Activated CD4-positive, alpha-beta T cell treated with anti-CD3 and anti-CD28 coated beads, Interleukin-2, amount 10 ng/mL, durations not matched to agents 7 days and 5 days (primary cell): ENCODE results near the gene SRGAP2. TPM values are rescaled to one million over a fixed set of nuclear protein-coding genes. Genes with fewer than 3 reads are reported as not detected.
"Not testable (repeated sequence)": the region's sequence is repeated elsewhere in the genome, so short reads cannot be mapped to it uniquely, and the experiment has no call there.

Experiments used
- CTCF ChIA-PET: fragments of 350-600 bp; sonication (Branson Sonifier 250); formaldehyde crosslinking; loops from one replicate; lab custom pipeline; 2021; ENCODE audit warnings: antibody characterized with exemption; lab: Charles Lee
- POLR2A ChIA-PET: fragments of 350-600 bp; sonication (Branson Sonifier 250); formaldehyde crosslinking; loops from one replicate; lab custom pipeline; 2021; ENCODE audit warnings: antibody characterized with exemption; lab: Charles Lee
- DNase-seq: peaks from one replicate; pipeline ENCODE4 v3.0.0-alpha.2; 2020
- H3K27ac Mint-ChIP-seq: one replicate; pipeline ENCODE4 v1.8.0; 2021; ENCODE audit warnings: mild to moderate bottlenecking, moderate library complexity, mixed read lengths
- H3K27me3 Mint-ChIP-seq: one replicate; pipeline ENCODE4 v1.8.0; 2021; ENCODE audit warnings: mixed read lengths
- H3K36me3 Mint-ChIP-seq: one replicate; pipeline ENCODE4 v1.8.0; 2021; ENCODE audit warnings: low read depth, mixed read lengths
- H3K4me1 Mint-ChIP-seq: one replicate; pipeline ENCODE4 v1.8.0; 2021; ENCODE audit warnings: mixed read lengths
- H3K4me3 Mint-ChIP-seq: one replicate; pipeline ENCODE4 v1.8.0; 2021; ENCODE audit warnings: mild to moderate bottlenecking, moderate library complexity, mixed read lengths
- H3K9me3 Mint-ChIP-seq: one replicate; pipeline ENCODE4 v1.8.0; 2021; ENCODE audit warnings: mixed read lengths
- total RNA-seq, 2 experiments: library from RNA; stranded (reverse); gene quantifications; one replicate each; pipeline ENCODE4 v1.2.3, GENCODE V29; 2021

SRGAP2 gene
- total RNA-seq, 2 experiments from 2014 or later: 80.9 to 92.4 TPM

DNA sequence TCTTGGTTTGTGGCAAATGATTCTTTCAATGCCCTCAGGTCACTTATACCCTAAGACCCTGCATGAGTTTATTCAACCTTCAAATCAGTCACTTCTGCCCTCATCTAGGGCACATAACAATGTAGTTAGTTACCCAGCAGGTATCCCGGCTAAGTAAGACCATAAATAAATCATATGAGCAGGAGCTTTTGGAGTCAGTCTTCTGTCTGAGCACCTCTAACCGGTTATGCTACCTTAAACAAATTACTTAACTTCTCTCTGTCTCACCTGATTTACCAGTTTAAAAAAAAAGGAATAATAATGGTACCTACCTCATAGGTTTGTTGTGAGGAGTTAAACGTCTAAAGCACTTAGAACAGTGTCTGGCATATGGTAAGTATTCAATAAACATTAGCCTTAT, 17.6 kb upstream of the SRGAP2 start:
- H3K27me3 Mint-ChIP-seq, H3K9me3 Mint-ChIP-seq, DNase-seq, H3K27ac Mint-ChIP-seq, H3K4me1 Mint-ChIP-seq, POLR2A ChIA-PET, H3K4me3 Mint-ChIP-seq, H3K36me3 Mint-ChIP-seq, CTCF ChIA-PET: not testable (repeated sequence)

- H3K9me3 Mint-ChIP-seq: not testable (repeated sequence)
Observed at GRCh38 chr1:206186826-206187225, 16.5 kb upstream of the SRGAP2 start.

DNA sequence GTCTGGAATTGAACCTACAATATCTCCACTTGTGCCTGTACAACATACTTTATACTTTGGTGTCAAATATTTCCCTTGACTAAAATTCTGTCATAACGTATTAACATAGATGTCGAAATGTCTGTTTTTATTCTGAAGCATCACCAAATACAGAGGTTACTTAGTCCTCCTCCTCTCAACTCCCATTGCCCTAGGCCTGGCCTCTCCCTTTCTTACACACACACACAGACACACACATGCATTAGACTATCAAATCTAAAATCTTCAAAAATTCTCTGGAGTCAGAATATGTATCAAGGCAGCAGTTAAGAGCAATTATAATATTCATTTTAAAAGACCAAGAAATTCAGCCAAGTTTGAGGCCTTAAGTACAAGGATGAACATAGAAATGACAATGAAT, 8.2 kb upstream of the SRGAP2 start:
- H3K27ac Mint-ChIP-seq, DNase-seq, POLR2A ChIA-PET: not testable (repeated sequence)

More at GRCh38 chr1:206186826-206187225, 16.5 kb upstream of the SRGAP2 start:
- H3K36me3 Mint-ChIP-seq, H3K4me3 Mint-ChIP-seq, H3K27me3 Mint-ChIP-seq, POLR2A ChIA-PET, H3K27ac Mint-ChIP-seq, CTCF ChIA-PET, DNase-seq, H3K4me1 Mint-ChIP-seq: not testable (repeated sequence)

DNA sequence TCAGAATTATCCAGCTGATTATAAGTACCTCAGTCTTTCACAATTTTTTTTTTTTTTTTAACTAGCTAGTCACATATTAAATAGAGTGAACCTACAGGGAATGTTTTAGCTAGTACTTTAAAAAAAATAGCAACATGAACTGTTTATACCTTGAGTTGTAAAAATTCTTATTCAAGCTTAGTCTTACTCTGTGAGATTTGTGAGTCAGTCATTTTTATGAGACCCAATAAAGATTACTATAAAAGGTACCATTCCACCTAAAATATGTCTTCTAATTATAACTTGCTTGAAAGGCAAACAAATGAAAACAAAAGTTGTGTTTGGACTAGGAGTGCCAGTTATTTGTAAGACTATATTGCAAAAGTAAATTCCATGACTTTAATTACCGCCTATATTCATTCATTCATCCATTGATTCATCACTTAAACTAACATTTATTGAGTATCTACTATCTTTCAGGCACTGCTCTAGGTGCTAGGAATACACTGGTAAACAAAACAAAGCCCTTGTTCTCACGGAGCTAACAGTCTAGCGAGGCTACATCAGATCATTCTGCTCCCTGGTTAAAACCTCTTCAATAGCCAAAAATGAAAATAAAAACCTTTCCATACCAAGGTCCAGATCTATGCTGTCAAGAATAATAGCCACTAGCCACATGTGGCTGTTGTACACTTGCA, 6.5 kb upstream of the SRGAP2 start:
- DNase-seq, H3K36me3 Mint-ChIP-seq, CTCF ChIA-PET, H3K4me1 Mint-ChIP-seq, H3K9me3 Mint-ChIP-seq, H3K4me3 Mint-ChIP-seq, POLR2A ChIA-PET, H3K27ac Mint-ChIP-seq, H3K27me3 Mint-ChIP-seq: not testable (repeated sequence)

More for the DNA sequence above, 8.2 kb upstream of the SRGAP2 start:
- CTCF ChIA-PET, H3K27me3 Mint-ChIP-seq, H3K4me3 Mint-ChIP-seq, H3K9me3 Mint-ChIP-seq, H3K4me1 Mint-ChIP-seq, H3K36me3 Mint-ChIP-seq: not testable (repeated sequence)

DNA sequence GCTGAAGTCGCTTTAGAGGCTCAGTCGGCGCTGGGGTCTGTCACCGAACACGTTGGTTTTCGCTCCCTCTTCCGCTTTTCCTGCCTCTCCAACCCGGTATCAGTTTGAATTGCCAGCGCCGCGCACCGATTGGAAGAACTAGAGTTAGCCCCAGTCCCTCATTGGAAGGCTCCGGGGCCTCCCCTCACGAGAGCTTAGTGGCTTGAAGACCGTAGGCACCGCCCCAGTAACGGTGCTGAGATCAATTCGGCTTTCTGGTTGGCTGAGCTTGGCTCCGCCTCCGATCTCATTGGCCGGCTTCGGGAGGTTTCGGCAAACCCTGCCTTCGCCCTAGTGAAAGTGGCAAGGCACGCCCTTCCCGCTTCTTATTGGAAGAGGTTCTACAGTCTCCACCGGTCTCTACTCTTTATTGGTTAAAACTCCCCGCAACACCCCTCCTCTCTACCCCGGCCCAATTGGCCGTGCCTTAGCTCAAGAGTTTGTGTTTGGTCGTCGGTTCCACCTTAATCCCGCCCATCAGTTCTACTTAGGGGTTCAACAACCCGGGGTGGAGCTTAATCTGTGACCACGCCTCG, 465 bp upstream of the SRGAP2 start, which contains the start of gene FAM72A:
Gene FAM72A, minus strand, starts transcription at position 51 of the 575 bp plus-strand sequence. CDS start 814 bp downstream, outside the sequence.
- H3K27ac Mint-ChIP-seq: peak within 1 kb of the TSS; percentile 83
- POLR2A ChIA-PET, H3K9me3 Mint-ChIP-seq: not testable (repeated sequence)

GRCh38 chr1:206204159-206204511, 794 bp downstream of the SRGAP2 start:
- H3K27ac Mint-ChIP-seq, H3K27me3 Mint-ChIP-seq, H3K9me3 Mint-ChIP-seq, POLR2A ChIA-PET, CTCF ChIA-PET, H3K36me3 Mint-ChIP-seq, H3K4me1 Mint-ChIP-seq: not testable (repeated sequence)
- peak overlapping the region; percentile 70 for H3K4me3 Mint-ChIP-seq
- peak; percentile 5 for DNase-seq

More for the DNA sequence above, 465 bp upstream of the SRGAP2 start, which contains the start of gene FAM72A:
- CTCF ChIA-PET, H3K36me3 Mint-ChIP-seq, H3K27me3 Mint-ChIP-seq, H3K4me1 Mint-ChIP-seq: not testable (repeated sequence)
- peak; percentile 99 for DNase-seq
- peak within 1 kb of the TSS; percentile 79 for H3K4me3 Mint-ChIP-seq

- DNase-seq: peak; percentile 5
- not testable (repeated sequence) for H3K27ac Mint-ChIP-seq
Observed at GRCh38 chr1:206204871-206205270, 1.5 kb downstream of the SRGAP2 start.

GRCh38 chr1:206205569-206205968, 2.2 kb downstream of the SRGAP2 start:
- H3K27me3 Mint-ChIP-seq, CTCF ChIA-PET, H3K27ac Mint-ChIP-seq, POLR2A ChIA-PET, H3K9me3 Mint-ChIP-seq, H3K4me3 Mint-ChIP-seq, H3K4me1 Mint-ChIP-seq, H3K36me3 Mint-ChIP-seq, DNase-seq: not testable (repeated sequence)

More at GRCh38 chr1:206204871-206205270, 1.5 kb downstream of the SRGAP2 start:
- H3K9me3 Mint-ChIP-seq, H3K4me1 Mint-ChIP-seq, CTCF ChIA-PET, POLR2A ChIA-PET, H3K27me3 Mint-ChIP-seq, H3K36me3 Mint-ChIP-seq: not testable (repeated sequence)
- H3K4me3 Mint-ChIP-seq: peak overlapping the region; percentile 60

- H3K9me3 Mint-ChIP-seq, H3K4me1 Mint-ChIP-seq, H3K36me3 Mint-ChIP-seq, POLR2A ChIA-PET, H3K27me3 Mint-ChIP-seq, H3K27ac Mint-ChIP-seq, DNase-seq, H3K4me3 Mint-ChIP-seq: not testable (repeated sequence)
- CTCF ChIA-PET: interaction anchor here (0.6 kb wide), 1 partner anchor 844 kb away, joined by 4 read pairs; no protein-coding TSS in a partner anchor
Observed at GRCh38 chr1:206210802-206211201, 7.5 kb downstream of the SRGAP2 start.

GRCh38 chr1:206215600-206216392, 12.5 kb downstream of the SRGAP2 start:
- H3K36me3 Mint-ChIP-seq, CTCF ChIA-PET, DNase-seq, H3K4me1 Mint-ChIP-seq, POLR2A ChIA-PET, H3K4me3 Mint-ChIP-seq, H3K27me3 Mint-ChIP-seq, H3K9me3 Mint-ChIP-seq, H3K27ac Mint-ChIP-seq: not testable (repeated sequence)

DNA sequence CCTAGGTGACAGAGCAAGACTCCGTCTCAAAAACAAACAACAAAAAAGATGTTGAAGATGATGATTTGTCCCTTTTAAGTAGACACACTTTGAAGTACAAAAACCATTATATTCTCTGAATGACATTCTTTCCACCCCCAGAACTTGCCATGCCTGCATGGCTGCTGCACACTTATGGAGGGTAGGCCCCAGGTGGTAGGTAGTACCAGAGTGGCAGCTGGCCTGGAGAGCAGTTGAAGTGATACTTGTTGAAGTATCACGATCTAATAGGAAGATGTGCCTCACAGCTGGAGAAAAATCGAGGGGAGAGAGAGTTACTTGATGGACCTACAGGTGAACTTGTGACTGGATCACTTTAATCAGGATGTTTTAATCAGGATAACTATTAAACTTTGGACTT, 14.9 kb downstream of the SRGAP2 start:
- DNase-seq, H3K36me3 Mint-ChIP-seq, H3K9me3 Mint-ChIP-seq, H3K27me3 Mint-ChIP-seq, POLR2A ChIA-PET, H3K27ac Mint-ChIP-seq, H3K4me3 Mint-ChIP-seq, H3K4me1 Mint-ChIP-seq, CTCF ChIA-PET: not testable (repeated sequence)

DNA sequence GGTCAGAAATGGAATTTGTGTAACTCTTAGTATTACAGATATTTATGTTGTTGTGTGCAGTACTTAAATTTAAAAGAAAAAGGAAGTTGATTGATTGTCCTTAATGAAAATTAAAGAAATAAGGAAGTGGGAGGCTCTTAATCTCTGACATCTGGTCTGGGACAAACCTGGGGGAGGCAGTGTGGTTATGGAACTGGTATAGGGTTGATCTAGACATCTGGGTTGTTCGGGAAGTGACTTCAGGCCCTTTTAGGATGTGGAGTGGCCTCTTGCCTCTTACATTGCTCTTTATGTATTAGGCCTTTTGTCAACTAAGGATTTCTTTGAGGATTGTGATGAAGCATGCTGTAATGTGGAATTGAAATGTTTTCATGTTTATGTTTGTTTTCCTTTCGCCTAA, 15.4 kb downstream of the SRGAP2 start:
- H3K27me3 Mint-ChIP-seq, CTCF ChIA-PET, POLR2A ChIA-PET, H3K27ac Mint-ChIP-seq, H3K36me3 Mint-ChIP-seq, DNase-seq, H3K4me1 Mint-ChIP-seq, H3K9me3 Mint-ChIP-seq, H3K4me3 Mint-ChIP-seq: not testable (repeated sequence)
